IPS-NIHi11 (cell line): Measurements from ENCODE around the gene MLLT1.

Experiments used
- DNase-seq: peaks from one replicate; pipeline ENCODE4 v3.0.0; 2012; ENCODE audit warnings: mixed read lengths, low spot score

The MLLT1 gene

GRCh38 chr19:6258812-6259311 is 20.9 kb downstream of the MLLT1 start:
- DNase-seq: no peak

GRCh38 chr19:6253954-6254733 is 25.6 kb downstream of the MLLT1 start:
- DNase-seq: no peak

GRCh38 chr19:6252066-6252465 is 27.7 kb downstream of the MLLT1 start:
- DNase-seq: no peak

DNA sequence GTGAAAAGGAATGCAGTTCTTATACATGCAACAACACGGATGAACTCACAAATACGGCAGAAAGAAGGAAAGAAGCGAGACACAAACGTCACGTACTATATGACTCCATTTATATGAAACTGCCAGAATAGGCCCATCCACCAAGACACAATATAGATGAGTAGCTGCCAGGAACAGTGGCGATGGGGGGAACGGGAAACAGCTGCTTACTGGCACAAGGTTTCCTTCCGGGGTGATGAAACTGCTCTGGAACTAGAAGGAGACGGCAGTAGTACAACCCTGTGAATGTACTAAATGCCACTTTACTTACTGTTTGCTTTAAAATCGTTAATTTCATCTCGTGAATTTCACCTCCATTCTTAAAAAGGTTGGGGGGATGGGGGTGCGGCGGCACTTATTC is 28.9 kb downstream of the MLLT1 start:
- DNase-seq: no peak

DNA sequence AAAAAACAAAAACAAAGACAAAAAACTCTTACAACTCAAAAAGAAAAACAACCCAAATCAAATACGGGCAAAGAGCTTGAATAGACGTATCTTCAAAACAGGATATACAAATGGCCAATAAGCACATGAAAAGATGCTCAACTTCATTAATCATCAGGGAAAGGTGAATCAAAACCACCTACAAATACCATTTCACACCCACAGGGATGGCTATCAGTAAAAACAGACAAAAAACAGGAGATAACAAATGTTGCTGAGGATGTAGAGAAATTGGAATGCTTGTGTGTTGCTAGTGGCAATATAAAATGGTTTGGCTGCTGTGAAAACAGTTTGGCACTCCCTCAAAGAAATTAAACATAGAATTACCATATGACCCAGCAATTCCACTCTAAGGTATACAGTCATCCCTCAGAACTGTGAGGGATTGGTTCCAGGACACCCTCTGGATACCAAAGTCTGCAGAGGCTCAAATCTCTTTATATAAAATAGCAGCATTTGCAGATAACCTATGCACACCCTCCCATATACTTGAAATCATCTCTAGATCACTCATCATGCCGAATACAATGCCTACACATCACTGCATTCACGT is 29.7 kb downstream of the MLLT1 start:
- no peak for DNase-seq

GRCh38 chr19:6249296-6249695 is 30.5 kb downstream of the MLLT1 start:
- no peak for DNase-seq

GRCh38 chr19:6248844-6249243 is 30.9 kb downstream of the MLLT1 start:
- no peak for DNase-seq

DNA sequence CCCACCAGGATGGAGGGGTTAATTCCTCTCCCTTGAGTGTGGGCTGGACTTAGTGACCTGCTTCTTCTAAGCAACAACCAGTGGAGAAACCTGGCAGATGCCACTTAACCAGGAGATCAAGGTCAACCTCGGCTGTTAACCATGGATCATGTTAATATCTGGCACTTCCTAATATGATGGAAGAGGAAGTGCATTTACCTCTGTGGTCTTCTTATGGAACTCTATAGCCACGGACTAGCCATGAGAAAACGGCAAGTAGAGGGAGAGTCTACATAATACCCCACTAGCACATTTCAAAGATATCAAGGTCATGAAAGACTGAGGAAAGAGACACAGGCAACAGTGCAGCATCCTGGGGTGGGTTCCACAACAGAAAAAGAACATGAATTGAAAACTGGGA is 31.4 kb downstream of the MLLT1 start:
- no peak for DNase-seq

GRCh38 chr19:6247007-6247288 is 32.8 kb downstream of the MLLT1 start:
- DNase-seq: no peak

- DNase-seq: no peak
Observed at GRCh38 chr19:6246174-6247006, 33.4 kb downstream of the MLLT1 start.

GRCh38 chr19:6242677-6243076 is 37.1 kb downstream of the MLLT1 start:
- DNase-seq: no peak

DNA sequence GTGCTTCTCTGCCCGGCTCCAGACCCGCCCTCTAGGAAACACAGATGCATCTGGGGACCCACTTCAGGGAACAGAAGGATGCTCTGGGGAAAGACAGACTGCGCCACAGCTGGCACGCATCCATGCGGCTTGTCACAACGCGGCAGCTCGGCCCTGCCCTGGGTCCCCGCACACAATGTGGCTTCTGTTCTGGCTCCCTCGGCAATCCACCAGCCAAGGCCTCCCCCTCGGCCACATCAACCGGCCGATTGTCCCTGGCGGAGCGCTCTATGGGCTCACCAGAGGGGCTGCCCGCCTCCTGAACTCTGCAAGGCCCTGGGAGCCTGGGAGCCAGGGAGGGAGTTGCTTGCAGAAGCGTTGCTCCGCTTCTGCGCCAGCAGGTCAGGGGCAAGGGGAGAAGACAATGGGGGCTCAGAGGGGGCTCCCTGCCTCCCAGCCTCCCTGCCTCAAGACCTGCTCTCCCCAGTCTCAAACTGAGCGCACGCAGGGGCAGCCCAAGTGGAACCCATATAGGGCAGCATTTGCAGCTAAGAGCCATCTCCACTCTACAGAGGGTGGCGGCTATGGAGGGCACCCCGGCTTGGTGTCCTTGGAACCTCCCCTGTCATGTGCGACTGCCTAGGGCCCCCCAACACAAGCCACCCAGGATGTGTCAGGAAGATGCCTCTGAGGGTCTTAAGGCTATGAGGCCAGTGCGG is 37.9 kb downstream of the MLLT1 start:
- DNase-seq: no peak

GRCh38 chr19:6241056-6241455 is 38.7 kb downstream of the MLLT1 start:
- DNase-seq: no peak

GRCh38 chr19:6239871-6240676 is 39.7 kb downstream of the MLLT1 start:
- peak; percentile 61 for DNase-seq

GRCh38 chr19:6239401-6239844 is 40.4 kb downstream of the MLLT1 start:
- DNase-seq: no peak

- DNase-seq: no peak
Observed at GRCh38 chr19:6238643-6239281, 41.0 kb downstream of the MLLT1 start.

DNA sequence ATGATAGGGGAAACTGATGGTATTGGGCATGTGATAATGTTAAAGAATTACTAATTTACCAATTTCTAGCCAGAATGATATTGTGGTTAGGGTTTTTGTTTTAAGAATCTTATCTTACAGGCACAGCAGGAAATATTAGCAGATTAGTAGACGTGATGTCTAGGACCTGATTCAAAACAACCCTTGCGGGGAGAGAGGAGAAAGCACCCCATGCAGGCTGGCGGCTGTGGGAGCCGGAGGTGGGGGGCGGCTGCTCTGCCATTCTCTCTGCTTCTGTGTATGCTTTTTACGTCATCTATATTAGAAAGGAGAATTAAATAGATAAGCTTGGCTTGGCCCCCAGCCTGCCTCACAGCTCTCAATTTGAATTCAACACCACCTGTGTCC is 41.5 kb downstream of the MLLT1 start:
- DNase-seq: no peak

- DNase-seq: peak; percentile 70
Observed at GRCh38 chr19:6236310-6237291, 43.2 kb downstream of the MLLT1 start.

DNA sequence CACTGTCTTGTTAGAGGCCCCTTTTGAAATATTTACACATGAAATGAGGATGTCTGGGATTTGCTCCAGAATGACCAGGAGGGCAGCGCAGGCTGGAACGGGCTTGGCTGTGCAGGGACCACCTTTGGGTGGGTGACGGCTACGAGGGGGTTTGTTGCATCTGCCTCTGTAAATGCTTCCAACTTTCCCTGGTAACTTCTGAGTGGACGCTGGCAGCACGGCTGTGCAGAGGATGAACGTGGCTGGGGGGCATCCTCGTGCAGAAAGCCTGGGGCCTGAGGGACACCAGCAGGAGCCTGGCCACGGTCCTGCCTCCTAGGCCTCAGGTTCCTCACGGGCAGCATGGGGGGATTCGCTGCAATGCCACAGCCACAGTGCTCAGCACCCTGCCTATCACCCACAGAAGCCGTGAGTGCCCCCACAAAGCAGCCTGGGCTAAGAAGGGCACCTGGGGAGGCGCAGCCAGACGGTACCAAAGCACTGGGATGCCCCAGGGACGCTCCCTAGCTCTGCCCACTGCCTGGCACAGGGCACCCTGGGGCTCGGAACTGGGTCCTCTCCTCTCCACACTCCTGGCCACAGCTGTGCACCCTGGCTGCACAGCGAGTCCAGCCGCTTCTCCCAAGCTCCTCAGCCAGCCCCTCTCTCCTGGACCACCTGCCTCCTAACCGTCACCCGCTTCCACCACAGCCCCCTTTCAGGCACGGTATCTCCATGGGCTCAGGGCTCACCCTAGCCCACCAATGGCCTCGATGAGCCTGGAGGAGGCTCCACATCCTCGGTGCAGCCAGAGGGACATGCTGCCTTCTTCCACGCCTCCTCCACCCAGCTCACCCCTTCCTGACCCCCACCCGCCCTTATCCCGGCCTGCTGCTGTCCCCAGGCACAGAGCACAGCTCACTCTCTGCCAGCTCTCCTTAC is 44.5 kb downstream of the MLLT1 start:
- peak; percentile 14 for DNase-seq
